ENCODE data around the gene SUSD1.

Gene SUSD1

DNA sequence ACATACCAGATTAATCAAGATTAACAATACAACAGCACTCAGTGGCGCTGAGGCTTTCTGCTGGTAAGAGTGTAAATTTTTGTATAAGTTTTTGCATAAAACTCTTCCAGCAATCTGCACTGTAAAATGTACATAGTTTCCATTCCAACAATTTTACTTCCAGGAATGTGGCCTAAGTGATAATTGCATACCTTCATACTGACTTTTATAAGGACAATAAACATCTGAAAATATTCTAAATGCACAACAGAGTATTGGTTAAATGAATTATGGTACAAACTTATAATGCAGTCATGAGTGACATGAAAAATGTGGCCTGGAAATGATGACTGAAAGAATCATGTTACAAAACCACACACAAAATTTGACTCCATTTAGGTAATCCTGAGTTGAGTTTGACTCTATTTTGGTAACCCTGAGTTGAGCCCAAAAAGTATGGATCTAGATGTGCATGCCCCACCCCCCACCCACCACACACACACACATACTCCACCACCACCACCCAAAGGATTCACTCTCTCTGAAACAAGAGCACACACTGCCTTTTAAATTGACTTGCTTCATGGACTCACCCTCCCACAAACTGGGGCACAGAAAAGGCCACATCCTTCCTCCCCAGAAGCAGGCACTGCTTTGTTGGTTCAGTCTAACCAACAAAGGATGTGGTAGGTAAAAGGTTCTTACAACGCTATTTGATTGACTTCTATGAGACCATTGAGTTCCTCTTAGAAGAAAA lies 137.6 kb downstream of the SUSD1 start:
- DNase-seq, result no peak

DNA sequence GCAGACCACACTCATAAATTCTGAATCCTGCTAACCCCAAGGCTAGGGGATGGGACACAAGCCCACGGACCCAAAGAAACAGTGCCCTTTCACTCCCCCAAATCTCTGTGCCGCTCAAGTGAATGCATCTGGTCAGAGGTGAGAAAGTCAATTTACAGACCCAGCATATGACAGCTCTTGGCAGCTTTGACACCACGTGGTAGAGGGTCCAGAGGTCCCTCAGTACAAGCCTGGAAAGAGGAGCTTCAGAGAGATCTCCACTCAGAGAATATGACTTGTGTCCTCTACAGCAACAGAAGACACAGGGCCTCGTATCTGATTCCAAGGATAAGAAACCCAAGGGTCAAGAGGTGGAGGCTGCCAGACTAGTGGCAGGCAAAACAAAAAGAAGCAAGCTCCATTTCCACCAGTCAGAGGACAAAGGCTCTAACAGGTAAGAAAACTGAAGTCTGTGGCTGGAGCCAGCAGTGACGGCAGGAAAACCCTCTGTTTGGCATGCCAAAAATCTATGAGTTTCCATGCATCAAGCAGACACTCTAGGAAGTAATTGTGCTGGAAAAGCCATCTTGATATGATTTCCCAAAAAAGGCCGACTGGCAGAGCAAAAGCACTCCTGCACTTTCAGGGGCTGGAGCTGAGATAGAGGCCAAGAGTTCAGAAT lies 139.8 kb downstream of the SUSD1 start:
- no peak for DNase-seq

DNA sequence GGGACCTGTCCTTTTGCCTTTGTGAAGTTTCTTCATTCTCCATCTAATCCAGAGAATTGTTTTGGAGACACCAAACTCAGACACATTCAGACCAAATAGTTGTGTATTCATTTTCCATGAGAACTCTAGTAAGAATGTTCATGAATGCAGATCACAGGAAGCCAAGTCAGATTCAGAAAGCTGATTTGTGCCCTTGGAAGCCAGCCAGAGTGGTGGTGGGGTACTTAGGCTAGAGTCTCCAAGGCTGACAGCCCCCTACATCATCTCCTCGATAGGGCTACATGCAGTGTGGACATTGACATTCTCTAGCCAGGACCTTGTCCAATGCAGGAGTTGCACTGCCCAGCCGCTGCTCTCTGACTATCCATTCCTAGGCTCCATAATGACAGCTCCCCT lies 140.9 kb downstream of the SUSD1 start:
- DNase-seq, result no peak

DNA sequence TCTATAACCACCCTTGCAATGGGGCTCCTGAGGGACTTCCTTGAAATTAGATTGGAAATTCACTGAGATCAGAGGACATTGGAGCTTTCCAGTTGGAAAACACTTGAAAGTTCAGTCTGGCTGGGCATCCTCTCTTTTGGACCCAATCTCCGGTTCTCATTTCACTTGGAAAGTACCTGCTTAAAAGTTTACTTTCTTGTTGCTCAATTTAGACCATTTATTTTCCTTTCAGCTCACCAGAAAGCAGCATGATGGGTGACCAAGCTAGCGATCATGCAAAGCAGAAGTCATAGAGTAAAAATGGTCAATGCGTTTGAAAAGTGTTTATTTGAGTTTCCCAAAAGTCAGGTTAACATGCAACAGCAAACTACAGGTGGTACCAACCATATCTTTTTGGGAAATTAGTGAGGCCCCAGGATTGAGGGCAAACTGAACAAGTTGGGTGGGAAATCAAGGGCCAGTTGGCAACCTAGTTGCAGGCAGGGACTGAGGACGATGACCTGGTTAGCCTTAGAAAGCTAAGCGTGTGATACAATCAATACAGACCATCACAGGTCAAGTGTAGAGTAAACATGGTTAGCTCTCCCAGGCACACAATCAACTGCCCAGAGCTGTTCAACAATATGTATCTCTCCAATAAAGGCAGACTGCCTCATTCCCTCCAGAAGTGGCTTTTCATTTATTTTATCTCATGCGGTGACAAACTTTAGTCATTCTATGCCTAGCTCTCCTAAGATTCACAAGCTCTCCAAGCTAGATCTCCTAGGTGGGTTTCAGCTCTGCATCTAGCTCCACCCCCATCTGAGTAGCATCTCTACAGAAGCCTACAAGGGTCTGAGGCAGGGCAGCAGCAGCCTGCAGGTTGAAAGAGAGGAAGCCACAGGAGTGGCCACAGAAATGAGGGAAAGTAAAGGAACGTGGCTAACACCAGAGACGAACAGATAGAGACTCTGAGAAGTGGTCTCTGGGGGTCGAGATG lies 141.6 kb downstream of the SUSD1 start:
- no peak for DNase-seq

DNA sequence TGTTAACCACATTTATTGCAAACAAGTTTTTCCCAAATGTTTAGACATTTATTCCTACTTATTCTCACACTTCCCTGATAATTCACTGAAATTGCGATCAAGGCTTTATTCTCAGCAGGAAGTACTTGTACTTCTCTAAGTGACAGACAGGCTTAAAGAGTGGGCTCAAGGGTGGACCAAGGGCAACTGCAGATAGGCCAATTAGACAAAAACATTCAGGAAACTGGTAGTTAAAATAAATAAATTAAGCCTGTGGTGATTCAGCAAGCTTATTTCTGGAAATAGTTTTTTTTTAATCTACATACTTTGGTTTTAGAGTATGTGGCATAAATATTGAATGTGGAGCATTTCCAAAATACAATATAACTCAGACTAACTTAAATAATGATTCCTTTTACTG lies 142.4 kb downstream of the SUSD1 start:
- no peak for DNase-seq

DNA sequence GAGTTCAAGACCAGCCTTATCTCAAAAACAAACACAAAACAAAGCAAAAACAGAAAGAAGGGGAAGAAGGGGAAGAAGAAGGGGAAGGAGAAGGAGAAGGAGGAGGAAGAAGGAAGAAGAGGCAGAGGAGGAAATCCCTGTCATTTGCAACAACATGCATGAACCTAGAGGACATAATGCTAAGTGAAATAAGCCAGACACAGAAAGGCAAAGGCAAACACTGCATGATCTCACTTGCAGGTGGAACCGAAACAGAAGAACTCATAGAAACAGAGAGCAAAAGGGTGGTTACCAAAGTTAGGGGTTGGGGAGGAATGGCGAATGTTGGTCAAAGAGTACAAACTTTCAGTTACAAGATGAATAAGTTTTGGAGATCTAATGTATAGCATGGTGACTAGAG lies 143.1 kb downstream of the SUSD1 start:
- DNase-seq, result no peak

DNA sequence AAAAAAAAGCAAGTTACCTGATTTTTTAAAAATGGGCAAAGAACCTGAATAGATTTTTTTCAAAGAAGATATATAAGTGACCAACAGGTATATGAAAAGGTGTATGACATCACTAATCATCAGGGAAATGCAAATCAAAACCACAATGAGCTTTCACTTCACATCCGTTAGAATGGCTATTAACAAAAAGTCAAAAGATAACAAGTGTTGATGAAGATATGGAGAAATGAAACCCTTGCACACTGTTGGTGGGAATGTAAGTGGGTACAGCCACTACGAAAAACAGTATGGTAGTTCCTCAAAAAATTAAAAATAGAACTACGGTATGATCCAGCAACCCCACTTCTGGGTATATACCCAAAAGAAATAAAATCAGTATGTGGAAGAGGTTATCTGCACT lies 143.7 kb downstream of the SUSD1 start:
- DNase-seq, result no peak

DNA sequence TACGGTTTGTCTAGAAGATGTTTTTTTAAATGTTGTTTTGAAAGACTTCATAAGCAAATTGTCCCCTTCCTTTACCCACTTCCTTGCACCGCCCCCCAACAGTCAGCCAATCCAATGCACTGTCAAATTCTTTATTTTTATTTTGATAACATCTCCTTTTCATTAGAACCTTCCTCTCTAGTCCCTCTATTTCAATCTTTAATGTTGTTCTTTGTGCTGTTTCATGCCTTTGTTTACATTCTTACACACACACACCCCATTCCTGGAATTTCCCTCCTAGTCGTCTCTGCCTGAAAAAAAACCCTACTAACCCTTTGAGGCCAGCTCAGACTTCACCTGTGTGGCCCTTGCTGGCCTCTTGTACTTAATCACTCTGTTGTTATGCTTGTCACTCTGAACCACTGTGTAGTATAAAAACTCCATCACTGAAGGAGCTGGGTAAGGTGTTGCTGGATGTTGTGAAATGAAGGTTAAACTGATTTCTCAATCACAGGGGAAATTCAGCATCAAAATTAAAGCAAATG lies 145.1 kb downstream of the SUSD1 start:
- DNase-seq, result no peak

DNA sequence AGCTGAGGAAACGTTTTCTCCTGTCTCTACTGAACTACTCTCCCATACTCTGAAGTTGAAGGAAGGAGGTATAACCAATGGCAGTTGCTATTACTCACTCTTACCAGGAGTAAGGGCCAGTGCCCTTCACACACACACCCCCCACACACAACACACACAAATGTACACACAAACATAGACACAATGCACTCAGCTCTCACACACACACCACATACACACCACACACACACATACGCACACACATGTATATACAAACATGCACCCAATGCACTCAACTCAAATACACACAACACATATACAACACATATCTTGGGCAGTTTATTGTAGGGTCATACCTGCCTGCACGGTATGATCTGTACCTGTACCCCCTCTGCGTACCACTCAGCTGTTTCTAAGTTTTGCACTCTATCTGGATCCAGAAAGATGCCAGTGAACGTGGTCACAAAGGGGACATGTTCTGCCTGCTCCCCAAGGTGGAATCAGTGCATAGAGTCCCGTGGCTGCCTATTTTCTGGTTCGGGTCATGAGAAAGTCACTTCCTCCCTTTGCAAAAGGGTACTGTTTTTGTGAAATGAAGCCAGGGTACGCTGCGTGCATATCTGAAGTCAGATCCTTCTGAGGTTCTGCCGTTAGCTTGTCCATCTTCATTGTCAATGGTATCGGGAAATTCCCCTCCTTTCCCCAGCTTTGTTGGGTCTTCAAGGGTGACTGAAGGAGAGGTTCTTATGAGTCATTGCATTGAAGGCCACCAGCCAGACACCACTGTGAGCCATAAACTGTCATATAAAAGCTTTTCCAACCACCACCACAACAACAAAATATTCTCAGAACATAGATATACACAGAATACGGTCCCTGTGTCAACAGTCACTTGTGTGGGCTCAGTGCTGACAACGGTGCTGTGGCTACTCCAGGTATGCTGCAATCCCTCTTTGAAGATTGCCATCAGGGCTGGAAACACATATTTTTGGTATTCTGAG lies 146.6 kb downstream of the SUSD1 start:
- no peak for DNase-seq

DNA sequence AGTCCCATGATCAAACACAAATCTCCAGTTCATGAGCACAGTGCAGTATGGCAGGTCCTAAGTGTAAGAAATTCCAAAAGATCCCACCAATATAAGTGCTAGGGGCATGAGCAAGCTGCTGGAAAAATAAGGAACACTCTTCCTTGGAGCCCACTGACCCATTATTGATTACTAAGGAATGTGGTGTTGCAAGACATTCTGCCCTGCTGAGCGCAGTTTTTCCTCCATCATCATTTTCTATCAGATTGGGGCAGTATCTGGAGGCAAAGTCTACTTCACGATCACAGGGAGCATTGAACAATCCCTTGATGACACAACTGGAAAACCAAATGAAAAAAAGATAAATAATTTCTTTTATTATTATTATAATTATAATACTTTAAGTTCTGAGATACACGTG lies 149.2 kb downstream of the SUSD1 start:
- no peak for DNase-seq

DNA sequence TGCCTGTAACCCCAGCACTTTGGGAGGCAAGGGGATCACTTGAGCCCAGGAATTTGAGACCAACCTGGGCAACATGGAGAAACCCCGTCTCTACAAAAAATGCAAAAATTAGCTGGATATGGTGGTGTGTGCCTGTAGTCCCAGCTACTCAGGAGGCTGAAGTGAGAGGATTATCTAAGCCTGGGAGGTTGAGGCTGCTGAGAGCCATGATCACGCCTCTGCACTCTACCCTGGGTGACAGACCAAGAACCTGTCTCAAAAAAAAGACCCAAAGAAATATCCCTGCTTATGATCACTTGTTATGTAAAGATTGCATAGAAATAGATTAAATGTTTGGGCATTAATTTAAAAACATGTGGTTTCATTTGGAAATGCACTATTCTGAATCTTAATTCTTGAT lies 153.4 kb downstream of the SUSD1 start:
- DNase-seq, result no peak

DNA sequence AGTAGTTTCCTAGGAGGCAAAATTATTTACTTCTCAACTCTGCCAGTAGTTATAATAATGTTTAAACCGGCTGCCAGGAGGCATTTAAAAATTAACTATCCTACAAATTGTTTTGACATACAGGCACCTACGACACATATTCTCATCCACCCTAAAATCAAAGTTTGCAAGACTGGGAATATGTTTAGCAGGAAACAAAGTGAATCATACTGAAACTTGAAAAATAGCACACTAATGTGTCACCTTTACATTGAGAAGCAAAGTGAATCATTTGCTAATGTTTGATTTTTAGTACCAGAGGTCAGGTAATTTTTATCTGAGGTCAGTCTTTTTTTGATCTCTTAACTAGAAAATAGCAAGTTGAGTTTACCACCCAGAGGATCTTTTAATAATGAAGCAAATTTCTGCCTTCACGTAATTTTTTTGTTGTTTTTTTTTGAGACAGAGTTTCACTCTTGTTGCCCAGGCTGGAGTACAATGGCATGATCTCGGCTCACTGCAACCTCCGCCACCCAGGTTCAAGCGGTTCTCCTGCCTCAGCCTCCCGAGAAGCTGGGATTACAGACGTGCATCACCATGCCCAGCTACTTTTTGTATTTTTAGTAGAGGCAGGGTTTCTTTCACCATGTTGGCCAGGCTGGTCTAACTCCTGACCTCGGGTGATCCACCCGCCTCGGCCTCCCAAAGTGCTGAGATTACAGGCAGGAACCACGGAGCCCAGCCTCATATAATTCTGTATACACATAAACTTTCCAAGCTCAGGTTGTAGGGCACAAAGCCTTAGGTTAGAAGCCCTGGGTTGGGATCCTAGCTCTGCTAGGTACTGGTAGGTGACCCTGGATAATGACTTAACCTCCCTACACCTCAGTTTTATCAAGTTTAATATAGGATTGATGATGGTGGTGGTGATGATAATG lies 154.2 kb downstream of the SUSD1 start:
- DNase-seq, result no peak

DNA sequence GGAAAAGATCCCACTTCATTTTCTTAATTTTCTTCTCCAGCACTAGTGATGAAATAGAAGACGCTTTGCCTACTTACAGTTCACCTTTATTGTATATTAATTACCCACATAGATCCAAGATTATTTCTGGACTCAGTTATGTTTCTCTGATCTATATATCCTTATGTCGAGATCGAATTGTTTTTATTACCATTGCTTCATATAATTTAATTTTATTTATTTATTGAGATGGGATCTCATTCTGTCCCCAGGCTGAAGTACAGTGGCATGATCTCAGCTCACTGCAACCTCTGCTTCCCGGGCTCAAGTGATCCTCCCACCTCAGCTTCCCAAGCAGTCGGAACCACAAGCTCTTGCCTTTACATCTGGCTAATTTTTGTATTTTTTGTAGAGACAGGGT lies 157.2 kb downstream of the SUSD1 start:
- no peak for DNase-seq

DNA sequence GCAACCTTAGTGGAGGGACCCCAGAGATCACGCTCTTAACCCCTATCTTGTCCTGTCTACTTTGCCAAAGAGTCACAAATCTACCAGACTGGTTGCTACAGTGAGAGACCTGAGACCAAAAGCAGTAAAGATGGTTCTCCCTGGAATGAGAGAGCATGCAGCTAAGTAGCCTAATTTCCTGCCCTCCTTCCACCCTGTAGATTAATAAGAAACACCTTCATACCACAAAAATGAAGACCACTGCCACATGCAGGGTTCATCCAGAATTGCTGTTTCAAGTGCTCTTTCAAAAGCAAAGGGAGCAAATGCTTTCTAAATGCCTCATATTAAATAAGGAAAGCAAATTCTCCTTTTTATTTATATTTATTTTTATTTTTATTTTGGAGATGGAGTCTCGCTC lies 159.4 kb downstream of the SUSD1 start:
- no peak for DNase-seq

DNA sequence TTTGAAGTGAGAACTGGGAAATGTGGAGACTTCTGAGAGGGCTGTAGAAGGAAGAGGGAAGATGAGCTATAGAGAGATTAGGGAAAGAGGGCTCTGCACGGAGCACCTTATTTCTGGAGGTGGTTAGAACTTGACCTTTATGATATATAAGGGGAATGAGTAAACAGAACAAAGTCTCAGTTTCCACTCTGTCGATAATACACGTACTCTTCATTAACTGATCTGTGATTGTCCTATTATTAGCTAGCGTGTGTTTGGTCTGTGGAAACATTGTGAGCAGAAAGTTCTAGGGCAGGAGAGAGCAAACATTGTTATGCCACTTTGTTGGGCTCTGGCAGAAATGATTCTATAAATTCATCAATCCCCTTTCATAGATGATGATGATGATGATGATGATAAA lies 159.9 kb downstream of the SUSD1 start:
- DNase-seq, result no peak

DNA sequence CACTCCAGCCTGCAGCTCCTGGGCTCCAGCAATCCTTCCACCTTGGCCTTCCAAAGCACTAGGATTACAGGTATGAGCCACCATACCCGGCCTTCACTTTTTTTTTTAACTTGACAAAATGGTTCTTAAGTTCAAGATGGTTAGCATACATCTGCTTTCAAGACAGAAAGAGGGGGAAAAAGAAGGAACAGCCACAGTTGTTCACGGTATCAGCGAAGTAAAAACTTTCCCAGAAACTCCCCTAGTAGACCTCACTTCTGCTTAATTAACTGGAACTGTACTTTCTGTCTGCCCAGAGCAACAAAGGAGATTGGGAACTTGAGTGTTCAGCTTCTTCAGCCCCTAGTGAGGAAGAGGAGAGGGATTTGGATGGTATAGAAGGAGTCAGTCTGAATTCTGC lies 161.8 kb downstream of the SUSD1 start:
- DNase-seq, result no peak

DNA sequence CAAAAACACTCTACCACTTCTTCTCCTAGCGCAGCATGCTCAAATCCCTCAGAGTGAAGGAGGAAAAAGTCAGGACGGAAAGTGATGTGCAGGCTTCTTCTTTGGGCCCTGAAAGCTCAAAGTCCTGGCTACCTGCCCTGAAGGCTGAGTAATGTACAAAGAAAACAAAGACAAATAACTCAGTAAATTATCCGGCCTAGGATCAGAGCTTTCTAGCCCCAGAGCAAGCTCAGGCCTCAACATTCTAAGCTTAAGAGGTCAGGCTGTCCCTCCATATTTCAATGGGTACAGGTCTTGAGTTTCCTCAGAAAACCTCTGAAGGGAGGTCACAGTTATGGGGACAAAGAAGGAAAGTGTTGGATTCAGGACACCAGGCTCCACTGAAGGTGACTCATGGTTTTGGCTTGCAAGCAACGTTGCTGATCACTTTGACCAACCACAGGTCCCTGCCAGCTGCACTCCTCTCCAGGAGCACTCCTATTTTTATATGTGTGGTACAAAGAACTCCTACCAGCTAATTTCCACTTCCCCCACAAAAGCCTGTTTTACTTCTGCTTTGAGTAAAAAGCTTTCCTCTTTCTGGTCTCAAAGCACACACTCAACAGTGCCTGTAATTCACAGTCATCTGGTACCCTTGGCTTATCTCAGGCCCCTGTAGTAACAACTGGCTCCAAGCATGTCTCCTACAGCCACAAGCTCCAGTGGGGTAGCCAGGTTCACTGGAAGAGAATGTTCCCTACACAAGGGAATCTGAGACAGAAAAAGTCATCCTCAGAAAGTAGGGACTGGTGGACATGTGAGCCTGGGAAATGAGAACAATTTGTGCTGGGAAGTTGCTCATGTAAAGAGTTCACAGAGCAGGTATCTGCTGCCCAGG lies 162.8 kb downstream of the SUSD1 start:
- DNase-seq, result no peak

DNA sequence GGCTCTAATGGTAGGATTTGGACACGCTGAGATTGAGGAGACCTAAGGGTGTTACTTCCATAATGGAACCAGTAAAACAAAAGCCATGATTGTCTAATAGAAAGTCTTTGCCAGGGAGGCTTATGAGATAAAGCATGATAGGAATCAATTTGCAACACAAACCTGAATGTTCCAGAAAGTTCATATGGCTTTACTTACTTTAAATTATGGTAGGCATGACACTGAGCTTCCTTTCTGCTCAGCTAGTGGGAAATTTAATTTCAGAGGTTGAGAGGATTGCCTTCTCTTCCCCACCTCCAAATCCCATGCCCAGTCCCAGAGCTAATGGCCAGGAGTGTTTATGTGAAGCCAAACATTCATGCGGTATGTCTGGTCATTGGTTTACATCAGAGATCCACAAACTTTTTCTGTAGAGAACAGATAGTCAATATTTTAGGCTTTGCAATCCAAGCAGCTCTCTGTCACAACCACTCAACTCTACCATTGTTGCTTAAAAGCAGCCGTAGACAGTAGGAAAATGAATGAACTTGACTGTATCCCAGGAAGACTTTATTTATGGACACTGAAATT lies 164.0 kb downstream of the SUSD1 start:
- DNase-seq, result no peak

DNA sequence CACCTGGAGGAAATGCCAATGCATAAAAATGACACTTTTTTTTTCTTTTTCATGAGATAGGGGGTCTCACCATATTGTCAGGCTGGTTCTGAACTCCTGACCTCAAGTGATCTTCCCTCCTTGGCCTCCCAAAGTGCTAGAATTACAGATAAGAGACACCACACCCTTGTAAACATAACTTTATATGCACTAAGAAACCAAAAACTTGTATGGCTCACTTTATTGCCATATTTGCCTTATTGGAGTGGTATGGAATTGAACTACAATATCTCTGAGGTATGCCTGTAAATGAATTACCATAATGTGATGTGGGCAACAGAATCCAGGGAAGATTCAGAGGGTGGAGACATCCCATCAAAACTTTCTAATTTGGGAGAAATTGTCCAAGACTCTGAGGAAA lies 164.6 kb downstream of the SUSD1 start:
- no peak for DNase-seq

DNA sequence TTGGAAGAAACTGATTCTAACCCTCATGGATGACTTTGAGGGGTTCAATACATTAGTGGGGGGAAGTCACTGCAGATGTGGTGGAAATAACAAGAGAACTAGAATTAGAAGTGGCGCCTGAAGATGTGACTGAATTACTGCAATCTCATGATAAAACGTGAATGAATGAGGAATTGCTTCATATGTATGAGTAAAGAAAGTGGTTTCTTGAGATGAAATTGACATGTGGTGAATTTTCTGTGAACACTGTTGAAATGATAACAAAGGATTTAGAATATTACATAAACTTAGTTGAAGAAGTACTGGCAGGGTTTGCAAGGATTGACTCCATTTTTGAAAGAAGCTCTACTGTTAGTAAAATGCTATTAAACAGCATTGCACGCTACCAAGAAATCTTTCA lies 165.4 kb downstream of the SUSD1 start:
- no peak for DNase-seq
